Measurements from ENCODE around the gene URB1.
"Not testable (repeated sequence)": the region's sequence is repeated elsewhere in the genome, so short reads cannot be mapped to it uniquely, and the experiment has no call there.

The URB1 gene

GRCh38 chr21:32370998-32371766, 21.6 kb downstream of the URB1 start:
- Mint-ChIP-seq H3K9me3 (no peaks in the 10 kb centered on the region), H3K4me1 (no peaks in the 10 kb centered on the region), H3K27ac (no peak overlapping the region), H3K27me3 (no peaks in the 10 kb centered on the region), H3K36me3 (peaks cover 36% of the 10 kb centered on the region), H3K4me3 (no peak overlapping the region)
- ATAC-seq (ENCODE audit: low read depth) (no peak), DNase-seq (ENCODE audit: low spot score in 2 of 2) (no peak)

GRCh38 chr21:32368961-32369360, 23.9 kb downstream of the URB1 start:
- not testable (repeated sequence) for H3K9me3 Mint-ChIP-seq

DNA sequence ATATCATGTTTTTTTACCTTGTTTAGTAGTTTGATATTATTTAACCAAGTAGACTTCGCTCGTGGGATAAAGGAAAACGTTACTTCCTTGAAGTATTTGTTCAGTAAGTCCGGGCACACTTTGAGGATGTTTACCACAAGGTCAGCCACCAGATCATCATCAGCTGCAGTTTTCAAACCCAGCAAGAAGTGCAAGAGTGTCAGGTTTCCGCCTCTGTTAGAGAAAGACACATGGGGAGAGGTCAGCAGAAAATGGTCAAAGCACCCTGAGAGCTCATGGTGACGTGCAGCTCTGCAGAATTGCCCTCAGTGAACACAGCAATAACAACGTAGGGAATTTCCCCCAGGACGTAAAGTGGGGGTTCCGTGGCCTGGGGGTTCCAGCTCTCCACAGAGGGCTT, 24.4 kb downstream of the URB1 start:
- no peaks in the 10 kb centered on the region for H3K9me3 Mint-ChIP-seq
- H3K4me3 Mint-ChIP-seq, result no peak overlapping the region
- DNase-seq (ENCODE audit: low spot score in 2 of 2) (no peak), ATAC-seq (ENCODE audit: low read depth) (no peak)
- peaks cover 45% of the 10 kb centered on the region for H3K36me3 Mint-ChIP-seq
- H3K27me3 Mint-ChIP-seq, result no peaks in the 10 kb centered on the region
- H3K4me1 Mint-ChIP-seq, result no peaks in the 10 kb centered on the region
- H3K27ac Mint-ChIP-seq, result no peak overlapping the region

More at GRCh38 chr21:32368961-32369360, 23.9 kb downstream of the URB1 start:
- not testable (repeated sequence) for DNase-seq (ENCODE audit: low spot score in 2 of 2); ATAC-seq (ENCODE audit: low read depth); H3K4me3 Mint-ChIP-seq; H3K27ac Mint-ChIP-seq; H3K27me3 Mint-ChIP-seq; H3K4me1 Mint-ChIP-seq
- peaks cover 43% of the 10 kb centered on the region for H3K36me3 Mint-ChIP-seq

- H3K27me3 Mint-ChIP-seq, result no peaks in the 10 kb centered on the region
- H3K36me3 Mint-ChIP-seq, result peaks cover 47% of the 10 kb centered on the region
- H3K4me3 Mint-ChIP-seq, result no peak overlapping the region
- H3K9me3 Mint-ChIP-seq, result no peaks in the 10 kb centered on the region
- no peaks in the 10 kb centered on the region for H3K4me1 Mint-ChIP-seq
- DNase-seq (ENCODE audit: low spot score in 2 of 2) (no peak), ATAC-seq (ENCODE audit: low read depth) (no peak)
- no peak overlapping the region for H3K27ac Mint-ChIP-seq
Observed at GRCh38 chr21:32367158-32367557, 25.7 kb downstream of the URB1 start.

DNA sequence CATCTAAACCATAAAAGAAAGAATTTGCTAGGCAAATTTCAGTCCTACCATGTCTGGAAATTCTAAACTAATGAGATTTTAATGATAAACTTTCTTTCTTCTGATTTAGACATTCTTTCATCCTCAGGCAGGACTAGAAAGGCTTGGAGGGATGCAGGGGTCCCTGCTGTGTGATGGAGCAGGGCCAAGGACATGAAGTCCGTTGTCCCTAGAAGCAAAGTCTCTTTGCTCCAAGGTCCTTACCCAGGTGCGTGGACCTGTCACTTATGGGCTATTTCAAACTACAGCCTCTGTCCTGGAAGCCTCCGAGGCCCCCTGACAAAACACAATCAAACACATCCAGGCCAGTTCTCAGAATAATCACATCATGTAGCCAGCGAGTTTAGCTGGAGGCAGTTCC, 26.6 kb downstream of the URB1 start:
- H3K27ac Mint-ChIP-seq, result no peak overlapping the region
- H3K4me3 Mint-ChIP-seq, result no peak overlapping the region
- H3K27me3 Mint-ChIP-seq, result no peaks in the 10 kb centered on the region
- no peaks in the 10 kb centered on the region for H3K9me3 Mint-ChIP-seq
- H3K4me1 Mint-ChIP-seq, result no peaks in the 10 kb centered on the region
- no peak for ATAC-seq (ENCODE audit: low read depth)
- H3K36me3 Mint-ChIP-seq, result peaks cover 46% of the 10 kb centered on the region
- DNase-seq (ENCODE audit: low spot score in 2 of 2), result no peak

- no peak overlapping the region for H3K27ac Mint-ChIP-seq
- H3K36me3 Mint-ChIP-seq, result peaks cover 50% of the 10 kb centered on the region
Observed at GRCh38 chr21:32364796-32365195, 28.0 kb downstream of the URB1 start.

DNA sequence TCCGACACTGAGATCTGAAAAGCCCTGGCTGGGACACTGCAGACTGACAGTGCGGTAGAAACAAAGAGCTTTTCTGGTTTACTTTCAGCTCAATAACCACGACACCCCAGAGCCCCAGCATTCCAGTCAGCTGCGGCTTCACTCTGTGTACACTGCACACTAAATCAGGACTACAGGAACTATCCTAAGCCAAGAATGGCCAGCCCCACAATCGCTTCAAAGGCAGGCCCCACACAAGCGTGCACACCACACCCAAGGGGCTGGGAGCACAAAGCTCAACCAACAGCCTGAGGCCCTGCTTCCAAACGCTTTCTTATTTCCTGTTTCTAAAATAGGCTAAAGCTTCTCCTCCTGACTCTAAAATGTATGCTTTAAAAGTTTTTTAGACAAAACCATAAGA, 28.4 kb downstream of the URB1 start:
- Mint-ChIP-seq H3K27ac (no peak overlapping the region), H3K4me3 (no peak overlapping the region)

More at GRCh38 chr21:32364796-32365195, 28.0 kb downstream of the URB1 start:
- Mint-ChIP-seq H3K4me3 (no peak overlapping the region), H3K27me3 (no peaks in the 10 kb centered on the region), H3K4me1 (no peaks in the 10 kb centered on the region), H3K9me3 (no peaks in the 10 kb centered on the region)
- ATAC-seq (ENCODE audit: low read depth) (no peak), DNase-seq (ENCODE audit: low spot score in 2 of 2) (no peak)

GRCh38 chr21:32360401-32360975, 32.3 kb downstream of the URB1 start:
- peaks cover 51% of the 10 kb centered on the region for H3K36me3 Mint-ChIP-seq
- H3K27ac Mint-ChIP-seq, result no peak overlapping the region
- ATAC-seq (ENCODE audit: low read depth) (no peak), DNase-seq (ENCODE audit: low spot score in 2 of 2) (no peak)
- no peaks in the 10 kb centered on the region for H3K9me3 Mint-ChIP-seq
- H3K4me1 Mint-ChIP-seq, result no peaks in the 10 kb centered on the region
- H3K27me3 Mint-ChIP-seq, result no peaks in the 10 kb centered on the region
- H3K4me3 Mint-ChIP-seq, result no peak overlapping the region

More for the DNA sequence above, 28.4 kb downstream of the URB1 start:
- H3K27me3 Mint-ChIP-seq, result no peaks in the 10 kb centered on the region
- H3K4me1 Mint-ChIP-seq, result no peaks in the 10 kb centered on the region
- ATAC-seq (ENCODE audit: low read depth) (no peak), DNase-seq (ENCODE audit: low spot score in 2 of 2) (no peak)
- H3K9me3 Mint-ChIP-seq, result no peaks in the 10 kb centered on the region
- H3K36me3 Mint-ChIP-seq, result peaks cover 52% of the 10 kb centered on the region

GRCh38 chr21:32359719-32360260, 33.0 kb downstream of the URB1 start:
- H3K27ac Mint-ChIP-seq, result no peak overlapping the region
- no peak for DNase-seq (ENCODE audit: low spot score in 2 of 2)
- ATAC-seq (ENCODE audit: low read depth), result no peak
- H3K4me3 Mint-ChIP-seq, result no peak overlapping the region
- no peaks in the 10 kb centered on the region for H3K4me1 Mint-ChIP-seq
- peaks cover 49% of the 10 kb centered on the region for H3K36me3 Mint-ChIP-seq
- no peaks in the 10 kb centered on the region for H3K27me3 Mint-ChIP-seq
- no peaks in the 10 kb centered on the region for H3K9me3 Mint-ChIP-seq

- H3K9me3 Mint-ChIP-seq, result no peaks in the 10 kb centered on the region
- H3K4me1 Mint-ChIP-seq, result no peaks in the 10 kb centered on the region
- no peak for DNase-seq (ENCODE audit: low spot score in 2 of 2)
- H3K27ac Mint-ChIP-seq, result no peak overlapping the region
- peaks cover 57% of the 10 kb centered on the region for H3K36me3 Mint-ChIP-seq
- no peaks in the 10 kb centered on the region for H3K27me3 Mint-ChIP-seq
- H3K4me3 Mint-ChIP-seq, result no peak overlapping the region
- no peak for ATAC-seq (ENCODE audit: low read depth)
Observed at GRCh38 chr21:32356874-32357395, 35.9 kb downstream of the URB1 start.

GRCh38 chr21:32353002-32353711, 39.7 kb downstream of the URB1 start:
- ATAC-seq (ENCODE audit: low read depth) (no peak), DNase-seq (ENCODE audit: low spot score in 2 of 2) (no peak)
- Mint-ChIP-seq H3K27ac (no peak overlapping the region), H3K27me3 (no peaks in the 10 kb centered on the region), H3K9me3 (no peaks in the 10 kb centered on the region), H3K4me3 (no peak overlapping the region), H3K4me1 (no peaks in the 10 kb centered on the region), H3K36me3 (peaks cover 55% of the 10 kb centered on the region)

DNA sequence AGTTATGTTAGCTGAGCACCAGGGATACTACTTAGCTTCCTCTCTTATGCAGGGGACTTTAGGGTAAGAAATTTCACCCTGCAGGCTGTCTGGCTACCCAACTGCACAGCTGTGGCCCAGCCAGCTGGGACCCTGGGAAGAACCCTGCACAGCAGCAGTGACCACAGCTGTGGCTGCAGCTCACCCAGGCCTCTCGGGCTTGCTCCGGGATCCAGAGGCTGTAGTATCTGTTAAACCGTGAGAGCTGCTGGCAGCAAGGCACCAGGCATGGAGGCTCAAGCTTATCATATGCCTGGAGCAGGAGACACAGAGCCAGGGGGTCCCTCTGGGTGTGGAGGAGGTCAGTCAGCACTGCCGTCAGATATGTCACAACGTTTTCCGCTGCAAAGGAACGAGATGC, 40.3 kb downstream of the URB1 start:
- Mint-ChIP-seq H3K27ac (no peak overlapping the region), H3K4me1 (no peaks in the 10 kb centered on the region), H3K27me3 (no peaks in the 10 kb centered on the region), H3K9me3 (no peaks in the 10 kb centered on the region), H3K4me3 (no peak overlapping the region), H3K36me3 (peaks cover 60% of the 10 kb centered on the region)
- DNase-seq (ENCODE audit: low spot score in 2 of 2), result no peak
- no peak for ATAC-seq (ENCODE audit: low read depth)

GRCh38 chr21:32351428-32351827, 41.4 kb downstream of the URB1 start:
- Mint-ChIP-seq H3K27ac (no peak overlapping the region), H3K9me3 (no peaks in the 10 kb centered on the region), H3K4me3 (no peak overlapping the region), H3K4me1 (no peaks in the 10 kb centered on the region), H3K36me3 (peaks cover 57% of the 10 kb centered on the region), H3K27me3 (no peaks in the 10 kb centered on the region)
- DNase-seq (ENCODE audit: low spot score in 2 of 2), result no peak
- no peak for ATAC-seq (ENCODE audit: low read depth)

GRCh38 chr21:32350981-32351380, 41.8 kb downstream of the URB1 start:
- DNase-seq (ENCODE audit: low spot score in 2 of 2) (no peak), ATAC-seq (ENCODE audit: low read depth) (no peak)
- Mint-ChIP-seq H3K9me3 (no peaks in the 10 kb centered on the region), H3K4me3 (no peak overlapping the region), H3K27ac (no peak overlapping the region), H3K4me1 (no peaks in the 10 kb centered on the region), H3K36me3 (peaks cover 57% of the 10 kb centered on the region), H3K27me3 (no peaks in the 10 kb centered on the region)
